Left renal cortex interstitium (tissue), 4 donors: ENCODE results near the gene INPP5A. TPM values are rescaled to one million over a fixed set of nuclear protein-coding genes. Genes with fewer than 3 reads are reported as not detected.

Source experiments
- DNase-seq, 4 donors: peaks; one replicate each; pipeline ENCODE4 v3.0.0-alpha.2; 2013; ENCODE audit warnings: low read depth in 4 of 4, low spot score in 2 of 4, missing footprints in 1 of 4
- polyA plus RNA-seq, 4 donors: library from polyadenylated mRNA; unstranded; fragments of 120-200 nt; gene quantifications; one replicate each; pipeline ENCODE4 v1.2.1, GENCODE V29; 2013; ENCODE audit not compliant: insufficient read length in 4 of 4

Gene INPP5A
- polyA plus RNA-seq, 4 donors: 27.8 to 39.8 (median 34.4) TPM

- DNase-seq: no peak
Observed at GRCh38 chr10:132574783-132575319, 37.3 kb downstream of the INPP5A start.

GRCh38 chr10:132575320-132576201 lies 38.0 kb downstream of the INPP5A start:
- DNase-seq: peak in 1 of 4 donors; percentile 69

- no peak for DNase-seq
Observed at GRCh38 chr10:132576671-132577349, 39.2 kb downstream of the INPP5A start.

GRCh38 chr10:132577350-132578003 lies 39.9 kb downstream of the INPP5A start:
- no peak for DNase-seq

- no peak for DNase-seq
Observed at GRCh38 chr10:132578287-132578951, 40.8 kb downstream of the INPP5A start.

- DNase-seq: no peak
Observed at GRCh38 chr10:132579027-132579859, 41.7 kb downstream of the INPP5A start.

- DNase-seq: no peak
Observed at GRCh38 chr10:132580143-132580542, 42.6 kb downstream of the INPP5A start.

- DNase-seq: no peak
Observed at GRCh38 chr10:132580617-132581016, 43.0 kb downstream of the INPP5A start.

- no peak for DNase-seq
Observed at GRCh38 chr10:132582137-132582536, 44.5 kb downstream of the INPP5A start.

GRCh38 chr10:132582771-132583170 lies 45.2 kb downstream of the INPP5A start:
- no peak for DNase-seq

GRCh38 chr10:132583456-132583855 lies 45.9 kb downstream of the INPP5A start:
- DNase-seq: no peak

- DNase-seq: no peak
Observed at GRCh38 chr10:132584081-132584480, 46.5 kb downstream of the INPP5A start.

GRCh38 chr10:132585732-132586722 lies 48.4 kb downstream of the INPP5A start:
- no peak for DNase-seq

GRCh38 chr10:132586739-132587138 lies 49.2 kb downstream of the INPP5A start:
- DNase-seq: no peak

GRCh38 chr10:132587175-132587574 lies 49.6 kb downstream of the INPP5A start:
- no peak for DNase-seq

GRCh38 chr10:132588301-132589013 lies 50.9 kb downstream of the INPP5A start:
- no peak for DNase-seq

- DNase-seq: no peak
Observed at GRCh38 chr10:132589015-132589414, 51.4 kb downstream of the INPP5A start.

- no peak for DNase-seq
Observed at GRCh38 chr10:132589681-132590080, 52.1 kb downstream of the INPP5A start.
